Measurements from ENCODE around the gene TOP3B.

Gene TOP3B

DNA sequence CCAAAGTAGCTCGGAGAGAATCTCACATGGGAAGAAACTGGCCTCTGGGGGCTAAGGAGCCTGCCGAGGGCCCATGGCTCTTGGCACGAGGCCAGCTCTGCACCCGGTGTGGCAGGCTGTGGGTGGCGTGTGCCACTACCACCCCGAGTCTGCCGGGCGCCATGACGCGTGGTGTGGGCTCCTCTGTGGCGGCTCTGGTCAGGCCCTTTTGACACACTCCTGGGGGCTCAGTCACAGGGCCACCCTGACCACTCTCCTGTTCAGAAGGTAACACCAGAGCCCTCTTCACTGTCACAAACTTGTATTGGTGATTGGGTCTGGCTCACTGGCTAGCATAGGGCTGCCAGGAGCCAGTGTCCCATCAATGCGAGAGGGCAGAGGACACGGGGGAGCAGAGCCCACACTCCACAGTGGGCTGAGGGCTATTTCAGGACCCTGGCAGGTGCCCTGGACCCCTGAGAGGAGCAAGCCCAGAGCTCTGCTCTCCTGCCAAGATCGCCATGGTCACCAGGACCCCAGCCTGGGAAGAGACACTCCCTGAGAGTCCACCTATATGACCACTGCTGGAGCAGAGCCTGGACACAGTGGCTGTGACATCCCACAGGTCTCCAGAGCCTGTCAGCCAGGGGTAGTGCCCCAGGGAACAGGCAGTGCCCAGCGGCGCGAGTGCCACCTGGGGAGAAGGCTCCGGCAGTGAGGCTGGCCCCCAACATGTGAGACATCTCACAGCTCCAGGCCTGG lies 21.3 kb downstream of the TOP3B start:
- no peak for DNase-seq

DNA sequence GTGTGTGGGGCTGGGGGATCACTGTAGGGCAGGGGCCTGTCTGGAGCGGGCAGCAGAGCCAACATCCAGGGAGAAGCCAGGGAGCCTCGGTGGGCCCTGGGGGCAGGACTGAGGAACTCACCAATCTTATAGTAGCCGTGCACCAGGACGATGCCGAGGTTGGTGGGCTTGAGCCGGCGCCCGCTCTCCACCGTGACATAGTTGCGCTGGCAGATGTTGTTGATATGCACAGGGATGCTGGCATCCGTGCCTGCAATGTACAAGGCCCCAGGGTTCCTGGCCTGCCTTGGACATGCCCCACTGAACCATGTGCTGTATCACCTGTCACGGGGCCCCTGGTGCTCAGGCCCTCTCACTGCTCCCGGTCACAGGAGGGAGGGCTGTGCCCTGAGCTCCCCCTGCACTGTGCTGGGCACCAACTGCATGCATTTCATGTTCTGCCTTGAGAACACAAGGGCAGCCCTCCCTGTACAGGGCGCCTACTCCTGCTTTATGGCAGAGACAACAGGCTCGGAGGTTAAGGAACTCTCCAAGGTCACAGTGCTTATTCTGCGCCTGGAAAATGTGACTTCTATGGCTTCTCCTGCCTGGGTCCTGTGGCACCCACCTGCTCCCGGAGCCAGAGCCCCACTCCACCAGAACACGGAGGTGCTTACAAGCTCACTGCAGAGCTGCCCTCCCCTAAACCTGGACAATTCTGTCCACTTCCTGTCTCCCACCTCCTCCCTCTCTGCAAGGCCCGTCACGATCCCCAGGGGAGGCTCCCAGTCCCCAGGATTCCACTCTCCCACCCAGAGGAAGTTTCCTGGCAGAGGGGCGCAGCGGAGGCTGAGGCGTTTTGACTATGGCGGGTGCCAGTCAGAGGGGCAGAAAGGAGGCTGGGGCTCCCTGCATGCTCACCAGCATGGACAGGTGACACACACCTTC lies 22.1 kb downstream of the TOP3B start:
- no peak for DNase-seq

DNA sequence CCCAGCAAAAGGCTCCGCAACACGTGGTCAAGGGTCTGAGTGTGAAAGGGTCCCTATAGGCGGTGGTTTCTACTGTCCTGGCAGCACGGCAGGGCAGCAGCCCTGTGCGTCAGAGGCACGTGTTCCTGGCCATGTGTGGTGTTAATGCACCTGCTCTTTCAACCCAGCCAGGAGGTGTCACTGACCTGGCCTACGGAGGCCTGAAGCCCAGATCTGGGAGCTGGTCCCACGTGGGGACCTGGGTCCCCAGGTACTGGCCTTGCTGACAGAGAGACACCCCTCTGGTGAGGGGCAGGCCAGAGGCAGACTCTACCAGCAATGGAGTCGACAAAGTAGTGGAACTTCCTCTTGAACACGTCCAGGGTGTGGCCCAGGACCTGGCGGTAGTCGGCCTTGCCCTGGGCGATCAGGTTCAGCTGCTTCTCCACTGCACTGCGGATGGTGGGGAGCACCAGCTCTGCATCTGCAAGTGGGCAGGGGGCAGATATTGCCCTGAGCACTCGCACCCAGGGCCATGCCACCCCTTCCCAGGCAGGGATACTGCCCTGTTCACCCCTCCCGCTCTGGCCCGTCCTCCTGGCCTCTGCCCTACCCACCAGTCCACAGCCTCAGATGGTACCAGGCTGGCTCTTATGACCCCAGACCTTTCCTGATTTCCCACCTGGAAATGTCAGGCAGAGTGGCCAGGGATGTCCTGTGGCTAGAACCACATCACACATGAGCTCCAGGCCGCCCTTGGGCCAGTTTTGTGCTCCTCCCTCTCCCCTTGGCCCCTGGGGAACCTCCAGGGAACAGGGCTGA lies 23.1 kb downstream of the TOP3B start:
- no peak for DNase-seq

DNA sequence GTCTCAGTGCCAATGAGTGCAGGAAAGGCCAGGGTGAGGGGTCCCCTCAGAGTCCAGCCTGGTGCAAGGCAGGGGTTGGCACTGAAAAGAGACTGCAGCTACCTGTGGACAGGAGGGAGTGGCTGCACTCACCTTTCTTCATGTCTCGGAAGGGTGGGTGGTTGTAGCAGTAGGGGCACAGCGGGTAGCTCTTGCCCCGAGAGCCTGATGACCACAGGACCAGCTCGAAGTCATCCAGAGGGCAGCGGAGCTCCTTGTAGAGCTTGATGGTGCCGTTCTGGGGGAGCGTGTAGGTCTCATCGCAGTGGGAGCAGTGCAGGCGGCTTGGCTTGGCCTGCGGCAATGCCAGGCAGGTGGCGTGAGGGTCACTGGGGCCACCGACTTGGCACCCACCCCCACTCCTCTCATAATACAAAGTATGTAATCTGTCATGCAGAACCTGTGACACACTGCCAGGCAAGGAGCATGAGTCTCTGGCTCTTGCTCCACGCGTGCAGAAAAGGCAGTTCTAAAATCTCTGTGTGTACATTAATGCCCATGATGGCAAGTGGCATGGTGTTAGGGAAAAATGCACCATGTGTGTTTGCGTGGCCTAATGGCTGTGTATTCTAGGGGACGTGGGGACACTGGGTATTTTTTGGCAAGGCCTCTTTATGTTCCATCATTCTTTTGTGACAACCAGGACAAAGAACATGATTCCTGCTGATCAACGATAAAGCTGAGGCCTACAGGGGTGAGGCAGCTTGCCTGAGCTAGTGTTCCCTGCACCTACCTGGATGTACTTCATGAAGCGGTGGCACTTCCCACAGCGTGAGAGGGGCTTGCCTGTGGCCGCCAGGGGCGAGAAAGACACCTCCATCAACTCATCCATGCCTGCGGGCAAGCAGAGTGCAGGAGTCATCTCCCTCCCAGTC lies 24.0 kb downstream of the TOP3B start:
- DNase-seq = no peak

DNA sequence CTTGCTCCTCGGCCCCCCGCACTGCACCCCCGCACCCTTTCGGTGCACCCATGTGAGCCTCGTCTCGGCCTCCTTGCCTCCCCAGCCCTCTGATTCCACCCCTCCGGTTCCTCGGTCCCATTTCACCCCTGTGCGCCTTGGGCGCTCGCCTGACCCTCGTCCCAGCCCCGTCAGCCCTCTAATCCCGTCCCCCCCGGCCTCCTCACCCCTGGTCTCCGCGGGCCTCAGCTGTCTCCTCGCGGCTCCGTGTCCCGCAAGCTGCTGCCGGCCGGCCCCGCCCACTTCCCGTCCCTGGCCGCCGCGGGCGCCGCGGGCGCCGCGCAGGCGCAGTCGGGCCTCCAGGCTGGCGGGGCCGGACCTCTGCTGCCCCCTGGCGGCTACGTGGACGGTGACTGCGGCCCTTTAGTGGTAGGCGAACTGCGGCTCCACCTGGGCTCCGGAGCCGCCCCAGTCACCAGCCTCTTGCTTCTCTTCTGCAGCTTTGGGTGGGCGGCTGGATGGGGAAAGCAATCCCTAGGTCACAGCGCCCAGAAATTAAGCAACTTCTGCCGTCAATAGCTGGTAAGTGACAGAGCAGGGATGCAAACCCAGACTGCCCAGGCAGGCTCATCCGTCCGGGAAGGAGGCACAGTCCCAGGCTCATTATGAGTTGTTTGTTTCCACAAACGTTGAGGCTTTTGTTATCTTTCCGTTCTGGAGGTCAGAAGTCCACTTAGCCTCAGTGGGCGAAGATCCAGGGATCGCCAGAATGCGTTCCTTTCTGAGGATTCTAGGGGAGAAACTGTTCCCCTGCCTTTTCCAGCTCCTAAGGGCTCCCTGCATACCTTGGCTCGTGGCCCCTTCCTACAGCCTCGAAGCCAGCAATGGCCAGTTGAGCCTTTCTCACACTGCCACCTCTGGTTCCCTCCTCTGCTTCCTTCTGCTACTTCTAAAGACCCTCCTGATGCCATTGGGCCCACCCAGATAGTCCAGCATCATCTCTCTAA lies 29.7 kb downstream of the TOP3B start, which contains the start of gene PPM1F:
Gene PPM1F (minus strand): TSS at position 263 of the 986 bp plus-strand sequence. CDS start 6,800 bp downstream, outside the sequence.
- DNase-seq = peak; percentile 75

DNA sequence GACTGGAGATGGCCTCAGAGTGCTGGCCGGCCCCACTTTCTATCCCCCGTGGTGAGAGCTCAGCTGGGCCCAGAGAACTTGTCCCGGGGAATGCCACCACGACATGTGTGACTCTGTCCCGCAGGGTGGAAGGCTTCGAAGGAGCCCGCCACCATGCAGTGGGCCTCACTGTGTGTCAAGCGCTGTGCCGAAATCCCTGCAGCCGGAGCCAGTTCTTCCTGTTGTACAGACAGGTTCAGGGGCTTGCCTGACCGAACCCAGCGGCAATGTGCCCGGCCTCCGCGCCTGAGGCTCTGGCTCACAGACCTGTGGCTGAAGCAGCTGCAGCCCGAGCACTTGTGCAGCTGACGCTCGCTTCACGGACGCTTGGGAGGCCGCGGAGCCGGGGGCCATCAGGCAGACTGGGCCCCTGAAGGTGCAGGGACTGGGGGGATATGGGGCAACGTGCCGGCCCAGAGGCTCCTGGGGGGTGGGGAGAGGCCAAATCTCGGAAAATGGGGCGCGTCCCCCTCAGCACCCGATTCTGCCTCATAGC lies 30.6 kb downstream of the TOP3B start:
- peak; percentile 5 for DNase-seq

DNA sequence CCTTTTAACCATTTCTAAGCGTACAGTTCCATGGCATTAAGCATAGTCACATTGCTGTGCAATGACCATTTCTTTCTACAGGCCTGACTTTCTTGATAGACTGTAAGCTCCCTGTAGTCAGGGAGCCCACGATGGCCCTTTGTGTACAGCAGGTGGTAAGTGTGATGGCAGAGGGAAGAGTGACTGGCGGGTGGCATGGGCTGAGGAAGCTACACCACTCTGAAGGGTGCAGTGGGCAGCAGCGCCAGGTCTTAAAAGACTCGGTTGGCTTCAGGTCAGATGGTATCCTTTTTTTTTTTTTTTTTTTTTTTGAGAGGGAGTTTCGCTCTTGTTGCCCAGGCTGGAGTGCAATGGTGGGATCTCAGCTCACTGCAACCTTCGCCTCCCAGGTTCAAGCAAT lies 31.5 kb downstream of the TOP3B start:
- DNase-seq = no peak

DNA sequence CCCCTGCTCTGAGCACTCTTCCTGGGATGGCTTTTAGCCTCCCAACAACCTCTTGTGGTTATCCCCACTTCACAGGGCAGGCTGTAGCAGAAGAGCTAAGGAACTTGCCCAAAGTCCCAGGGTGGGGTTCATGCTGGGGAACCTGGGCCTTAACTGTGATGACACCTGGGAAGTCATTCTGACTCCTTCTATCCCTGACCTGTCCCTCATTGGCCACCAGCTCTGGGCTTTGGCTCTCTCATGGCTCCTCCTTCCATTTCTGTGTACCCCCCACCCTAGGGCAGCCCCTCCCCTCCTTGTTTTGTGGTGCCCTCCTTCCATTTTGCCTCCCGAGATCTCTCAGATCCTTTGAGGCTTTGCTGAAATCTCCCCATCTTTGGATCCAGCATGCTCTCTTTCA lies 32.6 kb downstream of the TOP3B start:
- no peak for DNase-seq

DNA sequence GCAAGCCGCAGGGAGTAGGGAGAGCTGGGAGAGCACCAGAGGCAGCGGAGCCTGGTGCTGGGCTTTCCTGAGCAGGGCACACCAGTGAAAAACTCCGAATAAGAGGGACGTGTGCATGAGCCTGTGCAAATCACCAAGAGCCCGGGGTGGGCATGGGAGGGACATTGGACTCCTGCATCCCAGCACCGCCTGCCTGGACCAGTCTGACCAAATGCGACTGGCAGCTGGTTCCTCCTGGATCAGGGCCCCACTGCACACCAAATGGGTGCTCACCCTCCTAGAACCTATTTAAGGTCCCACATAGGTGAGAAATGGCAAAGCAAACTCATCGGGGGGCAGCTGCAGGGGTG lies 33.0 kb downstream of the TOP3B start:
- no peak for DNase-seq

DNA sequence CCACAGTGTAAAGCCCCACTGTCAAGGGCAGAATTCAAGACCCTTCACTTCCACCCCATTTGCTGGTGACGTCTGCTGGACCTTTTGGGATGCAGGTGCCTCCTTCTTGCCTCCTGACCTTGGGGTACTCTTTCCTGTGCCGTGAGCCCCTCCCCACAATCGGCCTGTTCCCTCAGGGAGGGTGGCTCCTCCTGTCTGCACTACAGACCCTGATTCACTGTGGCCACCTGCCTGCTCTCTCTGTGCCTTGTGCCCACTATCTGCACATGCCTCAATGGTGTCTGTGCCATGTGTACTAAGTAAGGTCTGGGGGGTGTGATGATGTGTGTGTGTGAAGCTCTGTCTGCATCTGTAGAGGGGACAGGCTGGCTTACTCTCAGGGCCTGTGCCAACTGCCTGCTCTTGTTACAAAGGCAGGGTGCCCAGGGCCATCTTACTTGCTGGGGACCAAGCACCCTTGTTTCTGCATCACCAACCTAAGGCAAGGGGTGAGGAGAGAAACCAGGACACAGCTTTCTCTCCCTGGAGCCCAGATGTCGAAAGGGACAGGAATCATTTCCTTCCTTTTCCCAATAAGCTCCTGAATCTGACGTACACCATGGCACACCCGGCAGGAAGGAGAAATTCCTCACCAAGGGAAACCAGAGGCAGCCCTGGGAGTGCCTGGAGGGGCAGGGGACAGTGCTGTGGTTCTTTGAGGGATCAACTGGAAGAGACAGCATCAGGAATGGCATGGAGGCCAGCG lies 33.6 kb downstream of the TOP3B start:
- DNase-seq = no peak

DNA sequence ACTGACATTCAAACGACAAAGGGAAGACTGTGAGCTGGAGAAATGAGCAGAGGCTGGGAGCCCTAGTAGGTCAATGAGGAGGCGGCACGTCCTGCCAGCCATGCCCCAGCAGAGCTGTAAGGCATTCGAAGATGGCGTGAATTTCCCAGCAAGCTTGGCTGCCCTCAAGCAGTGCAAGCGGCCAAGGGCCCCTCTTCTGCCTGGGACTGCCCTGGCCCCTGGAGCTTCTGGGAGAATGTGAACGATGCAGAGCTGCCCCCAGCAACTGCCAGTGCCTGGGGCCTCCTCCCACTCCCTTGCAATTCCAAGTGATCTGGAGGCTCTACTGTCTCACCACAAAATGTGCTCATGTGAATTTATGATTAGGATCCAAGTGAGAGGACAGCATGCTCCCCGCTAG lies 34.2 kb downstream of the TOP3B start:
- DNase-seq = no peak

DNA sequence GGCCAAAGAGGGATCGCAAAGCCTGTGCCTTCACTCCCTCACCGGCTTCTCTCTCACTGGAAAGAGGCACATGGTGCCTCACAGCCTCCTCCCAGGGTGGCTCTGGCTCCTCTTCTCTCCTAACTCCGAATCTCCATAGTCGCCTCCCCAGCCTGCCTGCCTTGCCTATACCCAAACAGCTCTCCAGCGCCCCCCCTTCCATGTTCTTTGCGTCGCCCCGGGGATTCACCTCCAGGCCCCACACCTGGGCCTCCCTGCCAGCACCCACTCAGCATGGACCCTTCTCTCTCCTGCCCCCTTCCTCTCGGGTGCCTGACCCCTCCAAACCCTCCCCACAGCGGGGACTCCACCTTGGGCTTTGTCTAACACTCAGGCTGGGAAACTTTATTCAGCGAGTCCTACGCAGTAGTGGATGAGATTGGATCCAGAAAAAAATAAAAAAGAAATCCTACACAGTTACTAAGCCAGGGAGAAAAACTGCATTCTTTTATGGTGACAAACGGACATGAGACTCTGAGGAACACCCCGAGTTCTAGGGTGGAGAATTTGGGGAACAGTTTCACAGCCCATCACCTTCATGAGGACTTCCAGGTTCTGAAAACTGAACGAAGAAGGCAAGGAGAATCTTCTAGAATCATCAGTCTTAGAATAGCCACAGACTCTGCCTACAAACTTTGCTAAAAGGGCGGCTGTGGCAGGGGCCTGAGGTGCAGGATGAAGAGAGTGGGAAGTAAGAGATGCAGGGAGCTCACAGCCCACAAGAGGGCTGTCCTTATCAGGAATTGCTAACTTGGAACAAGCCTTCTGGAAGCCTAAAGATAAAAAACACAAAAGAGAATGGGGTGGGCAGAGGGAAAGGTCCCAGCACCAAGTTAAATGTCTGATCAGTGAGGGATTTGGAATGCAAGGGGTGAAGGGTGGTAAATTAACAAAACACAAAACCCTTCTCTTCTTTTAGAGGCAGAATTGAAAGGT lies 35.3 kb downstream of the TOP3B start:
- DNase-seq = peak; percentile 52

DNA sequence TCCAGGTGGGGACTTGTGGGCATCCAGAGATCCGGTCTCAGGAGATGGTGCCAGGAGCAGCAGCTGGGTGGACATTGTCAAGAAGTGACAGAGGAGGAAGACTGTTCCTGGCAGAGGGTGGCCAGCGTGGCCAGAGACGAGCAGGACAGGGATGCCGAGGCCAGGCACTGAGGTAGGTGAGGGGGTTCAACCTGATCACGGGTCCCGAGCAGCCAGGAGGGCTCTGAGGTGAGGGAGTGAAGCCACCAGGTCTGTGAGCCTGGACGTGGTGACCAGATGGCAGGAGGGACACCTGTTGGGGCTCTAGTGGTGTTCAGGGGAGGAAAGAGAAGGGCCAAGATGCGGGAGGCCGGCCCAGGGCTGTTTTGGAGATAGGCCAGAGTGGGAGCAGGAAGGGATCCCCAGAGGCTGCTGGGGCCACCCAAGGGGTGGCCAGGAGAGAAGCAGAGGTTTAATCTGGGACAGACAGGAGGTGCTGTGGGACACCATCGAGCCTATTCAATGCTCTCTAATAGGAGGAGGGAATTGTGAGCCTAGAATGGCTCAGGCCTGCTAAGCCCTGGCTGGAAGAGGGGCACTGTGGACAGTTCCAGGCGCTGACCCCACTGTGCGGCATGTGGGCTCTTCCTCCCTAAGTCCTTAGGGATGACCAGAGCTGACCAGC lies 36.2 kb downstream of the TOP3B start:
- DNase-seq = no peak

DNA sequence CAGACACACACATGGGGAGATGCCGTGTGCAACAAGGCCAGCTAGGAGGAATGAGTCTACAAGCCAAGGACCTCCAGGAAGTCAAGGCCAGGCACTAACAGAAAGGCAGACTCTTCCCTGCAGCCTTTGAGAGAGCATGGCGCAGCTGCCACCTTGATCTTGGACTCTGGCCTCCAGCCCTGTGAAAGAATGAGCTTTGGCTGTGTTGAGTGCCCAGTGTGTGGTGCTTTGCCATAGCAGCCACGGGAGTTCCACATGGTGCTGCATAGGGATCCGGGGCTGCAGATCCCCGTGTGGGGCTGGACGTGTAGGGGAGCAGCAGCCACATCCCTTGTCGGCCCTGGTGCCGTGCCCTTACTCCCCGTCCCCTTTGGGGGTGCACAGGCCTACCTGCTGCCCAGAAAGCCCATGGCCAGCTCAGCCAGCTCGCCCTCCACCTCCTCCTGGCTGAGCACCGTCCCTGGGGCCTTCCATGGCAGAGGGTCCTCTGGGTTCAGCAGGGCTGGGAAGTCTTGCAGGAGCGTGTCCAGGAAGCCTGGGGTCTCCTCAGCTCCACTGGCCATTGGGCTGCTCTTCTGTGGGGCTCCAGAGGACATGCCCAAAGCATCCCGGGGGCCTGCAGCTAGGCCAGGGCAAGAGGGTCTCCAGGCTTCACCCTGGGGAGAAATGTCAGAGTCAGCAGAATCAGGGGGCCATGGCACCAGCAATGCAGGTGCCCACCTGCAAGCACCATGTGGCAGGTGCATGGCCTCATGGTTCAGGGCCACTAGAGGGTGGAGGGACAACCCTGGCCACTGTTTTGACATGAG lies 36.9 kb downstream of the TOP3B start:
- no peak for DNase-seq

DNA sequence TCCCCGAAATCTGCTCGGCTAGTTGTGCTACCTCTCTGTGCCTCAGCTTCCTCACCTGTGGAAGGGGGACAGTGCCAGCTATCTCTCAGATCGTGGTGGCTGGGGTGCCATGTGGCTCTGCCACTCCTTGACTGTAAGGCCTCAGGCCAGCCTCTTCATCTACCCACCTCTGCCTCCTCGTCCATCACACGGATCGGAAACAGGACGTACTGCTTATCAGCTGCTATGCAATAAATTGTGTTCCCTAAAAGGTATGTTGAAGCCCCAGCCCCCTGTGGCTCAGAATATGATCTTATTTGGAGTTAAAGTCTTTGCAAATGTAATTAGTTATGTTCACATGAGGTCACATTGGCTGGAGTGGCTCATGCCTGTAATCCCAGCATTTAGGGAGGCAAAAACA lies 37.7 kb downstream of the TOP3B start:
- DNase-seq = no peak

DNA sequence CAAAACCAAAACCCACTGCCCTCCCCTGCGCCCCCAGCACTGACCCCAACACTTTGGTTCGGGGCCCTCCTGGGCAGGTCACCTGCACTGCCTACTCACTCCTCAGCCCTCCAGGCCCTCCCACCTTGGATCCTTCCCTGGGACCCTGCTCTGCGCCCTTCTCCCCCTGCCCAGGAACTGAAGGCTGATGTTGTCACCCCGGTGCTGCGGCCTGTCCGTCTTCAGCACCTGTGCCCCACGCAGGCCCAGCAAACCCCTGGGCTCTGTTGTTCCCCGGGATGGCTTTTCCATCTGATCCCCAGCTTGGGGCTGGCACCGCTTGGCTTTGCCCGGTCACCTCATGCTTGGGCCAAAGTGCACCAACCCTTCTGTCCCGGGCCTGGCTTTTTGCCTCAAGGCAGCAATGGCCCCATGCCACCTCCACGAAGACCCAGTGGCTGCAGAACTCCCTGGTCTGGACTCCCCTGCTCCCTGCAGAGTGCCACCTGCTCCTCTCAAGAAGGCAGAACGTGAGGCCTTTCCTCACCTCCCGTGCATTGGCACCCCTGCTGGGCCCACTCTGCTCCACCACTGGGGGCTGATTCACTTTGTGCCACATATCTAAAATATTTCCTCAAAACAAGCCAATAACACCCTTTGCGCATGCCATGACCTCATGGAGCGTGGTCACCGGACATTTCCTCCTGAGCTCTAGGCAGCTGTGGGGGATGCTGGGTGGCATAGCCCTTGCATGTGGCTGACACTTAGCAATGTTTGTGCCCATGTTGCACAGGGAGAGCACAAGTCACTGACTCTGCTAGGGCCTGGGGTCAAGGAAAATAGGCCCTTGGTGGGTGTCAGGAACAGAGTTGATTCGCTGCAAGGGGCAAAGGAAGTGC lies 38.8 kb downstream of the TOP3B start:
- DNase-seq = no peak

All from fibroblast of skin of scalp (primary cell).